Activated naive CD8-positive, alpha-beta T cell treated with anti-CD3 and anti-CD28 coated beads, Interleukin-2, amount 50 U/mL, for 16 hours (primary cell): Measurements from ENCODE around the gene IL17RA.

ENCODE experiments used
- DNase-seq: peaks from one replicate; pipeline ENCODE4 v3.0.0-alpha.2; 2020; ENCODE audit warnings: low read depth, low spot score

Gene IL17RA

DNA sequence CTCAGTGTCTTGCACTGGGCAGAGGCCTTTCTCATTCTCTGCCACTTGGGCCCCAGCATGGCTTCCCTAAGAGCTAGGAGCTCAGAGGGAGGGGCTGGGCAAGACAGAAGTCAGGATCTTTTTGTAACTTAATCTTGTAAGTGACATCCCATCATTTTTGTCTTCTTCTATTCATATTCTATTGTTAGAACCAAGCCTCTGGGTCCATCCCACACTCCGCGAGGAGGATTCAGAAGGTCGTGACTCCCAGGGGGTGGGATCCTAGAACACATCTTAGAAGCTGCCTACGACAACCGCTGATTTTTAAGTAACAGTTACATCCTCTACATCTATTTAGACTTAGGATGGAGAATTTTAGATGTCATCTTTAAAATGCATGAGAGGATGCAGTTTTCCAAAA lies 1.5 kb upstream of the IL17RA start:
- DNase-seq: no peak

DNA sequence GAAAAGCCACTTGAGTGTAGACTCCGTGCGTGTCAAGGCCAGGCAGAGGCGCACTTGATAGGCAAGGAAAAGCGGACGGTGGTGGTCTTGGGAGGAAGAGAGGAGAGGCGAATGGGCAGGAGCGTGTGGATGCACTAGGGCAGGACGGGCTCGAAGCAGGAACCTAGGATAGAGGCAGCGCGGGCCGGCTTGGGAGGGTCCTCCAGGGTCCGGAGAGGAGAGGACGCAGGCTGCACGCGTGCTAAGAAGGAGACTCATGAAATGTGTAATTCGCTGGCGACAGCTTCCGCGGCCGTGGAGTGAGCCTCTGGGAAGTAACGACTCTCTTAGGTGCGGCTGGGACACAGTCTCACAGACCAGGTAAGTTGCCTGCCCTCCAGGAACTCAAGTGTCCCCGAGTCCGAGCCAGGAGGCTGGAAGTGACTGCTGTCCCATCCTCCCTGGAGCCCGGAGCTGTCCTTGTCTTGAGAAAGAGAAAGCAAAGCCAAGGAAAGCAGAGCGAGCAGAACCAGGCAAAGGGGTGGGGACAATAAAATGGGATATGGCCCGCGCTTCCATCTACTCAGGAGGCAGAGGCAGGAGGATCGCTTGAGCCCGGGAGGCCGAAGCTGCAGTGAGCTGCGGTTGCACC lies 874 bp upstream of the IL17RA start:
- DNase-seq: no peak

DNA sequence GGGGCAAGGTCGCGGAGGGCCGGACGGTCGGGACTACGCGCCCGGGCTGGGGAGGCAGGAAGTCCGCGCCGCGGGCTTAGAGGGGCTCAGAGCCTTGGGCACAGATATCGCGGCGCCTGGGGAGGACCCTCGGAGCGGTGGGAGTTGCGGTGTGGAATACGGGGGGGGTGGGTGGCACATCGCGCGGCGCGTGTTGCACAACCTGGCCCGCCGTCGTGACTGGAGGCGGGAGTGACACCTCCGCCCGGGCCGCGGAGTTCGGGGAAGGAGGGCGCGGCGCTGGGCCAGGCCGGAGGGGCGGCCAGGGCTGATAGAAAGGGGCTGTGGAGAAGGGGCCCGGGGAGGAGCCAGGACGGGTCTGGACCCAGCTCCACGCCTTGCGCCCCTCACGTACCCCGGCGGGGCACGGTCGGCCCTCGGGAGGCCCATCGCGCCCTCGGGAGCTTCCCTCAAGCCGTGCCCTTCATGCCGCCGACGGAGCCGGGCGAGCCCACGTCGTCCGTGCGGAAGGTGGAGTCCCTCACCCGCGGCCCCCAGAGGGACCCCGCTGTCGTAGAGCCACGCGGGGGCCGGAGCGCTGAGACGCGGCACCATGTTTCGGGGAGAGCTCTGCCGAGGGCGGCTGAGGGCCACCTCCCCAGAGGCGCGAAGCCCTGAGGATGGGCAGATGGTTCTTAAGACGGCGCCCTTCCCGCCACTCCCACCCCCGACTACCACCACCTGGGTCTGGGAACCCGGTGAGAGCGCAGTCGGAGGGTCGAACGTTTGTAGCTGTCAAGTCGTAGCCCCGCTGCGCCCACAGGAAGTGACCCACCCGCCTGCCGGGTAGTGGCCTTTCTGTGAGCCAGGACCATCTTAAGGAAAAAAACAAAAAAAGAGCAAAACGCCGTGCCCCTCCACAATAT lies 729 bp downstream of the IL17RA start:
- DNase-seq: no peak

DNA sequence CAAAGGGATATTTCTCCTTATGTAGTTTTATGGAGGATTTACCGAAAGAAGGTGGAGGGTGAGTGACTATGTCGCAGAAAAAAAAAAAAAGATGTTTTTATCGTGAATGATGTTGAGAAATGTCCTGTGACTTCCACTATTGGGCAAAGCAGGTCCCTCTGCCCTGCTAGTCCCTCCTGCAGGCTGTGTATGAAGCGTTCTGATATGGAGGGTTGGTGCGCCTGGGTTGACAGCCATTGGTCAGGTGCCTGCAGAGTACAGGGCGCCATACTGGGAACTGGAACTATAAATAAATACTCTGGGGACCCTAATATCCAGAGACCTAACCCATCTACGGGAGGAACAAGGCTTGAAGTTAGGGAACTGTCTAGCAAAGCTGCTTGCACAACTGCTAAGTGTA lies 1.5 kb downstream of the IL17RA start:
- no peak for DNase-seq

DNA sequence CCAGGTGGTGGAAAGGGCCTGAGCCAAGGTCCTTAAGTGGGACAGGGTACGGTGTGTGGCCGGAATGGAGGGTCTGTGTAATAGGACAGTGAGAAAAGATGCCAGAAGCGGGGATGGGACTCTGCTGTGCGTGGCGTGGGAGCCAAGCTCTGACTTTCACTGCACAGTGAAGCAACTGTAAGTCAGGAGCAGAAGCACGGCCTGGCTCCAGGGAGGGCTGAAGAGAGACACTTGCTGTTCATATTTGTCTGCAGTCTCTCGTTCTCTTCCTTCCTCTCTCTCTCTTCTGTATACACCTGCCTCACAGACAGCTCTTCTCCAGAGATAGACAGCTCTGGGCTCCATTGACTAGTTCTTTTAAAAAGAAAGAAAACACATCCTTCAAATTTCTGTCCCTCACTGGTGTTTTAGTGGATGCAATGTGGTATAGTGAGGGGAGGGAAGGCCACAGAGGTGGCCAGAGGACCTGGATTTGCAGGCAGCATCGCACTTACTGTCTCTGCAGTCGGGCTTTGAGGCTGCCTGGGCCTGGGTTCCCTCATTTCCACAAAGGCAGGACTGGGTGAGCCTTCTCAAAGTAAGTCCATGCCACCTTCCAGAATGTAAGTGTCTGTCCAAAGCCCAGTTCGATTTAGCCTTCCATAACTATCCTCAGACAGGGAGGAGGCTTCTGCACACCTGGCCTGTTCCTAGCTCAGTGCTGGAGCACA lies 2.1 kb downstream of the IL17RA start:
- no peak for DNase-seq

DNA sequence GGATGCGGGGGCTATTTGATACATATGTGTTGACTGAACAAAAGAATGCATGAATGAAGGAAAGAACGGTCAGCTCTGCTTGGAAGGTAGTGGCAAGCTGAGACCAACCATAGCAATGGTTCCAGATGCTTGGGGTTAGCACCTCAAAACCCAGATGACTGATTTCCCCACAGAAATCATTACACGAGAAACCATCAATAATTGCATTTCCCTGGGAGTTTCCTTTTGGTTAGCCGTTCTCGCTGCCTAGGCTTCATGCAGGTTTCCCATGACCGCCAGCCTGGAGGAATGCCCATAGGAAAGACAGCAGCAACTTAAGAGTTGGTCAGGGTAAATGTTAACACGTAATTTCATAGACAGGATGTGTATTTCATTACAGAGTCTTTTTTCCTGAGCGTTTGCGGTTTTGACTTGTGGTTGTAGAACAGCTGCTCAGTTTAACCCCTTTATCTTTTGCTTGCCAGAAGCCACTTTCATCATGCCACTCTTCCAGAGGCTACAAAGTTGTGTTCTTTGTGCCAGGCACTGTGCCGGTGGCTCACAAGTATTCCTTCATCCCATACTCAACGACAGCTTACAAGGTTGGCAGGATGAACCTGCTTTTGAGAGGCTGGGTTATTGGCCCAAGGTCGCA lies 2.8 kb downstream of the IL17RA start:
- no peak for DNase-seq

DNA sequence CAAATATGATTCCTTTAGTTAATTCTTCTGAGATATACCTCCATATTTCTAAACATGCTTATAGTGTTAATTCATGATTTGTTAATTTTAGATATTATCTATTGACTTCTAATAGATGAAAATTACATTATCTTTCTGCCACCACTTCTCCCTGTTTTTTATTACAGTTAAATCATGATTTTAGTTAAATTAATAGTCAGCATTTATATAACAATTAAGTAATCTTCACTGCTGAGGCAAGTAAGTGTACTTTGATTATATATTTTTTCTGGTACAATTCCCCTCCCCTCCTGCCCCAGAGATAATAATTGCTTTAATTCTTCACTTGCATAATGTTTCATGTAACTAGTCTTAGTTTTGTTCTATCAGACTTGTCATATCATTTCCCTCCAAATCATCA lies 5.8 kb downstream of the IL17RA start:
- no peak for DNase-seq

DNA sequence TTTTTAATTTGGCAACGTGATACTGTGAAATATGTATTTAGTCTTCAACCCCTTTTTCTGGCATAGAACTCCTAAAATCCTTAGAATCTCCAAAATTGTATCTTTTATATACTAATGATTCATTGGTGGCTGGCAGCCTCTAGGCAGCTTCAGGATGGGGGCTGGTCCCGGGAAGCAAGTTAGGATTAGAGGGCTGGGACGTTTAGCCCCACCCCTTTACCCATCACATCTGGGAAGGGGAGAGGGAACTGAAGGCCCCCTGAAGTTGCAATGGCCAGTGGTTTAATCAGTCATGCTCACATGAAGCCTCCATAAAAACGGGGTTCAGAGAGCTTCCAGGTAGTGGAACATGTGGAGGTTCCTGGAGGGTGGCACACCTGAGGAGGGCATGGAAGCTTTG lies 7.1 kb downstream of the IL17RA start:
- DNase-seq: no peak

DNA sequence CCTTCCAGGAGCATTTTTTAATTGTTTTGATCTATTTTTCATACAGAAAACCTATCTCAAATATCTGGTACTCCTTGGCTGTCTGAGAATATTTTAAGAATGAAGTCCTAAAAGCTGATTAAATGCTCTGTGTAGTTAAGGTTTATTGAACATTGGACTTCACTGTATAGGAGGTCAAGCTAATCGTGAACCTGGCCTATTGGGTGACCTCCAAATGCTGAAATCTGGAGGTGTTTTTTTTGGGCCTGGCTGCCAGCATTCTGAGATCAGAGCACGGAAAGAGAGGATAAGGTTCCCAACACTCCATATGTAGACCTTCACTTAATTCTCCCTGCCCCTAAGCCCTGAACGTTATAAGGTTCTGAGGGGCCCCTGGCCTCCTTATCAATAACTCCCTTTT lies 8.3 kb downstream of the IL17RA start:
- DNase-seq: no peak

DNA sequence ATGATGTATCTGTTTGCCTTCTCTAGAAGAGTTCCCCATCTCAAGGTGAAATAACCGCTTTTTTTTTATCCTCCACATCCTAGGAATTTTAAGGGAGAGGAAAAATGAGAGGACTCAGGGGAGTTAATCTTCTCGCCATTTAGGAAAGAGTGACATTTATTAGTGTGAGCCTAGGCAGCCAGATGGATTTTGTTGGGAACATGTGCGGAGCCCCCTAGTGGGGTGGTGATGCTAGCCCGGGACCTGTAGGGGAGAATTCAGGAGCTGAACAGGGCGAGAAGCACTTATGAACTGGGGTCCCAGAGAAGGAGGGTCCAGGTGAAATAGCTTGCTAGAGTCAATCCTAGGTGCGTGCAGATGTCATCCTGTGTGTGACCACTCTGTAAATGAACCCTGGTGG lies 10.7 kb downstream of the IL17RA start:
- no peak for DNase-seq

DNA sequence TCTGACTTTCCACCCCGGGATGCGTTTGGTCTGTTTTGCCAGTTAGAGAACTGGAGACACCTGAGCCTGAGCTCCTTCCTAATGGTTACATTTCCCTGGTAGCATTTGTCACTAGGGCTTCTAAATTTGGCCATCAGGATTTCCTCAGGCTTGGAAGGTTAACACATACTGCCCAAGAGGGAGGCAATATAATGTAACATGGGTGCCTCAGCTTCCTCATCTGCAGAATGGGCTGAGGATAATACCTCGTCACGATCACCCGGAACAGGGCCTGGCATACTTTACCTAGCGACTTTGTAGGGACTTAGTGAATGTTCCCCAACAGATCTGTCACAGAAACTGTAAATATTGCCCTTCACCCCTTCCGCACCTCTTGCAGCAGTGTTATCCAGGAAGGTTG lies 11.3 kb downstream of the IL17RA start:
- no peak for DNase-seq

DNA sequence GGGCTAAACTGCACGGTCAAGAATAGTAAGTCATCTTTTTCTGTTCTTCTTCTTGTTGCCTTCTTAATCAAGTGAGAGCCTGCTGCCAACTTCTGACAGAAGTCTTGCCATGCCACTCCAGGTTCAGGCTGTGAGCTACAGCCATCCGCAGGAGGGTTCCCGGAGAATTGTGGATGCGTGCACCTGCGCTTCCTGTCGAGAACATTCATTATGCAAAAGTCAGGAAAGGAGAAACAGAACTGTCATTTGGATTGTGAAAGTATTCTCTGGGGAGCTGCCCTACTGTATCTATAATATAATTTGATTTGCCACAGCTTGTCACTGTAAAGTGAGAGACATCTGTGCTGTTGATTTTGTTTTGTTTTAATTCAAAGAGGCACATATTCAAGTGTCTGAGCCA lies 12.3 kb downstream of the IL17RA start:
- no peak for DNase-seq

DNA sequence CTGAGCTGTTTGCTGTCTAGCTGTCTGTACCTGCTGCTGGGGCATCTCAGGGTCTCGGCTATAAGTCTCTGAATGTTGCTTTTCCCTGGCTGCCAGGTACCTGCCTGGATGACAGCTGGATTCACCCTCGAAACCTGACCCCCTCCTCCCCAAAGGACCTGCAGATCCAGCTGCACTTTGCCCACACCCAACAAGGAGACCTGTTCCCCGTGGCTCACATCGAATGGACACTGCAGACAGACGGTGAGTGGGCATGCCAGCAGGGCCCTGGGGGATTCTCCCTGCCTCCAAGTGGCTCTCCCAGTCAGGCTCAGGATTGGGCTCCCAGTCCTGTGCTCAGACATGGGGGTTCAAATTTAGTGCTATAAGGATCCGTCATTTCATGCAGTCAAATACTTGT lies 12.9 kb downstream of the IL17RA start:
- DNase-seq: no peak

DNA sequence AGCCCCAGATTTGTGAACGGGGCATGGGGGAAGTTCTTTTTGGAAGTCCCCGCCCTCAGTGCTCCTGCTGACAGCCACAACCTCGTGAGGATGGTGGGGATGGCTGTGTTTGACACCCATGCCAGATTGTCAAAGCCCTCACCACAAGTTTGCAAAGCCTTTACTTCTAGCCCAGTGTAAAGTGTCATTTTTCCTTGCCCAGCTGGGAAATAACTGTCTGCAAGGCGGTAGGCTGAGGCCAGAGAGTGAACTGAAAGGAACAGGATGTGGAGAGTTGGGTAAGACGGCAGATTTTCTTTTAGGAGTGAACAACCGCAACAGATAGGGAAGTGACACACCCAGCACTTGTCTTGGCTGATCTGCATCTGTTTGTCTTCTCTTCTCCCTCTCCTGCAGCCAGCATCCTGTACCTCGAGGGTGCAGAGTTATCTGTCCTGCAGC lies 13.6 kb downstream of the IL17RA start:
- no peak for DNase-seq

DNA sequence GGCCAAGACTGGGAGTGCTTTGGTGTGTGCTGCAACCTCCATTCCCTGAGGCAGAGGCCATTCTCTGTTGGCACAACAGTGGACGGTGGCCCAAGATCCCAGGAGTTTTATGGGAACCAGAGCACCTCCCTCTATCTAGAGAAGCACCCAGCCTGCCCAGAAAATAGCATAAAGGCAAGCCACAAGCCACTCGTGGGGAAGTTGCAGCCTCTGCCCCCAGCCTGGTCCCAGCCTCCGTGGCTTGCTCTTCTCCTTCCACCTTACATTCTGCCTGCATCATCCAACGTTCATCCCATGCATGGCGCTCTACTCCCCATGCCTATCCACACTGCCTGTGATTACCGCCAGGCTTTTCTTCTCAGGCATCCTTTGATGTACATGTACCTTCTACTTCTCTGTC lies 15.8 kb downstream of the IL17RA start:
- no peak for DNase-seq

DNA sequence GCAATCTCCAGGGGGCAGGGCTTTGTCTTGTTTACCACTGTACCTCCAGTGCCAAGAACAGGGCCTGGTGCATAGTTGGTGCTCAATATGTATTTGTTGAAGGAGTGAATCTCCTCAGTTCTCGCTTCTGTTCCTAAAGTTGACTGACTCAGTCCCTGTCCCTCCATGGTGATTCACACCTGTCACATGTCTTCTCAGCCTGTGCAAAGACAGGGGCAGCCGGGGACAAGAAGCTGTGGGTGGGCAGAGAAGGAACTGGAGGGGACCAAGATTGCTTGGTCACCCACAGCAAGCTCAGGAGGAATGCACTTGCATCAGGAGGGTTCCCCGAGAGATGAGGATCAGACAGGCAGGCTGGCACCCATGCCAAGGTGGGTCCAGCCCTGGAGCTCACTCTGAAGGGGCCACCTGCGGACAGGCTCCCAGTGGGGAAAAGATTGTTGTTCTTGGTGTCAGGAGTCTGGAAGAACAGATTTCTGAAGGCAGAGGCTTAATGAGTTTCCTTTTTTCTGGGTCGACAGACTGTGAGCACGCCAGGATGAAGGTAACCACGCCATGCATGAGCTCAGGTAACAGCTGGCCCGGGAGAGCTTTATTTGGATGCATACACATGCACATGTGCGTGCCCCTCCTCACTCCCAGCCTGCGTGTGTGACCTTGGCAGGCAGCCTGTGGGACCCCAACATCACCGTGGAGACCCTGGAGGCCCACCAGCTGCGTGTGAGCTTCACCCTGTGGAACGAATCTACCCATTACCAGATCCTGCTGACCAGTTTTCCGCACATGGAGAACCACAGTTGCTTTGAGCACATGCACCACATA lies 16.9 kb downstream of the IL17RA start:
- no peak for DNase-seq

DNA sequence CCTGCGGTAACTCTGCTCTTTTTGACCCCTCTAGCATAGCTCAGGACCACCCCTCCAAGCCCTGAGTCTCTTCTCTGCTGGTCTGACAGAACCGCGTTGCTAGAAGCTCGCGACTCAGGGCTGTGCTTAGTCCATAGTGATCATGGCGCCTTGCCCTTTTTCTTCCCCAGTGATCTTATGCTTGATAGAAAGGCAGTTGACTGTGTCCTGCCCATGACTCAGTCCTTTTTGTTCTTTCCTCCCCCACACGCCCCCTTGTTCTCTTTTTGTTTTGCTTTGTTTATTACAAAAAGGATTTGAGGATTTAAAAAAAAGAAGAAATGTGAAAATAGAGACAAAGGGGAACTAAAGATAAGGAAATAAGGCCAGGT lies 17.5 kb downstream of the IL17RA start:
- DNase-seq: no peak

DNA sequence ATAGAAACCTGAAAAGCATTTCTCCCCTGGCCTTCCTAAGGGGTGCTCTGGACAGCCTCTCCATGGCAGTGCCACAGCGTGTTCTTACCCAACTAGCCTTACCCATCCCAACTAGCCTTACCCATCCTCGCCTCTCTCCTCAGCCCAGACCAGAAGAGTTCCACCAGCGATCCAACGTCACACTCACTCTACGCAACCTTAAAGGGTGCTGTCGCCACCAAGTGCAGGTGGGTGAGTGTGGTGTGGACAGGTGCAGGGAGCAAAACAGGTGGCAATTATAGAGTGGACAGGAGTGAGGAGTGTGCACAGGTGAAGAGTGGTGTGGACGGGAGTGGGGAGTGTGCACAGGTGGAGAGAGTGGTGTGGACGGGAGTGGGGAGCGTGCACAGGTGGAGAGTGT lies 18.6 kb downstream of the IL17RA start:
- DNase-seq: no peak

DNA sequence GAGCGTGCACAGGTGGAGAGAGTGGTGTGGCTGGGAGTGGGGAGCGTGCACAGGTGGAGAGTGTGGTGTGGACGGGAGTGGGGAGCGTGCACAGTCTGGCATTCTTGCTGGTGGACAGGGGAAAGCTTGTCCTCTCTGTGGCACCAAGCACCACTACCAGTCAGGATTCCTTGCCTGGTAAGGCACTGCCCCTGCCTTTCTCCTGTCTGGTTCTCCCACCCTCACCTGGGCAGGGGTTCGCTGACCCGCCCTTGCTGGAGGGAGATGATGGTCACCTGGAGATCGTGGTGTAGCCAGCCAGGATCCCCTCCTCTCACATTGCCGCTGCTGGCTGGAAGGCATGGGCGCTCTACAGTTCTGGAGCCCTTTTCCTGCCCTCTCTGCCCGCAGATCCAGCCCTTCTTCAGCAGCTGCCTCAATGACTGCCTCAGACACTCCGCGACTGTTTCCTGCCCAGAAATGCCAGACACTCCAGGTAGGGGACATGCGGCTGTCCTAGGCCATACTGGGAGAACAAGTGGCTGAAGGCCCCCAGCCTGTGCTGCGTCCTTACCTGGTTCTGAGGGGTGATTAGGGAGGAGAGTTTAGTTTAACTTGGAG lies 19.6 kb downstream of the IL17RA start:
- DNase-seq: no peak

DNA sequence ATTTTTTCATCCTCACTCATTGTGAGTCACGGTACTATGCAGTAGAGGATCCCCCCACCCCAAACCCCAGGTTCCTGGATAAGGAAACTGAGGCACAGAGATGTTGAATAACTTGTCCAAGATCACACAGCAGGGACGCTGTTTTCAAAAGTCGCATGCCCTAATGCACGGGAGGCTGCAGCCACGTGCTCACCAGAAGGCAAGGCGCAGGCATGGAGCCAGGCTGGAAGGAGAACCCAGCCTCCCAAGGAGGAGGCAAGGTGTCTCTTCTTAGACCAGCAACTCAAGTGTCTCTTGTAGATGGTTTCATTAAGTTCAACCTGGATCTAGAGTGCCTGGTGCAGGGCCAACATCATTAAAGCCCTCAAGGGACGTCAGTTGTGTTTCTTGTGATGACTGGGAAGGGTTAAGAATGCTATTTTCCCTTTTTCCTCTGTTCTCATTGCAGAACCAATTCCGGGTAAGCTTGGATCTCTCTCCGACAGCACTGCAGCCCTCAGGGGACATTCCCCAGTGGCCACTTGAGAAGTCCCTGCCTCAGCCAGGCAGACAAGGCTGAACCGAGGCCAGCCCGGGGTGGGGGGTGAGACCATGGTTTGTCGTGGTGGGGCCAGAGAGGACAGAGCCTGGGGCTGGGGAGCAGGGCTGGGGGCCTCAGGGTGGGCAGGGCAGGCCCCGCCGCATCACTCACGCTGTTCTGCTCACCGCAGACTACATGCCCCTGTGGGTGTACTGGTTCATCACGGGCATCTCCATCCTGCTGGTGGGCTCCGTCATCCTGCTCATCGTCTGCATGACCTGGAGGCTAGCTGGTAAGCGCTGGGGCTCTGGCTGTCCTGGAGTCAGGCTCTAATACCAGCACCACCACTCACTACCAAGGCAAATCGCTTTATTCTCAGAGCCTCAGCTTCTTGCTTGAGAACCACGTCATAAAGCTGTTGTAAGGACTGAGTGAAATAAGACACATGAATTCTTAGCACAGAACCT lies 20.6 kb downstream of the IL17RA start:
- no peak for DNase-seq
